HG02759 (cell line): ENCODE results near the gene SCYGR2.

Source experiments
- ATAC-seq: cut with Tn5 transposase; IDR thresholded peaks from one replicate; pipeline ENCODE4 v1.9.1; 2021; ENCODE audit warnings: mild to moderate bottlenecking, moderate library complexity; ENCODE audit not compliant: unreplicated experiment

The SCYGR2 gene

GRCh38 chr2:227612546-227613271 is 14.0 kb downstream of the SCYGR2 start:
- no peak for ATAC-seq

- no peak for ATAC-seq
Observed at GRCh38 chr2:227613272-227613660, 14.6 kb downstream of the SCYGR2 start.

DNA sequence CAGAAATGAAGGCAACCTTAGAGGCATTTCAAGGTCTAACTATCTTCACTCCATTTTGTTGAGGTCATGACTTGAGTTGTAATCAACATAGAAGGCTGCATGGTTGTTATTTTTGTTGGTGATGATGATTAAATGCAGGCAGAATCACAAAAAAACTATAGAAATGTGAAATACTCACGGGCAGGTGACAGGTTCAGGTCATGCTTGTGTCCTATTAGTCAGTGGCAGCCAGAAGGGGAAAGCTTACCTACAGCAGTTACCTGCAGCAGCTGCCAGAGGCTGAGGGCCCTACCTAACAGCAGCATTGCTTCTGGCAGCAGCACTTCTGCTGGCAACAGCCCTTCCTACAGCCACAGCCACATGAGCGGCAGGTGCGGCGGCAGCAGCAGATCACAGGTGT is 15.6 kb downstream of the SCYGR2 start:
- ATAC-seq, result no peak

DNA sequence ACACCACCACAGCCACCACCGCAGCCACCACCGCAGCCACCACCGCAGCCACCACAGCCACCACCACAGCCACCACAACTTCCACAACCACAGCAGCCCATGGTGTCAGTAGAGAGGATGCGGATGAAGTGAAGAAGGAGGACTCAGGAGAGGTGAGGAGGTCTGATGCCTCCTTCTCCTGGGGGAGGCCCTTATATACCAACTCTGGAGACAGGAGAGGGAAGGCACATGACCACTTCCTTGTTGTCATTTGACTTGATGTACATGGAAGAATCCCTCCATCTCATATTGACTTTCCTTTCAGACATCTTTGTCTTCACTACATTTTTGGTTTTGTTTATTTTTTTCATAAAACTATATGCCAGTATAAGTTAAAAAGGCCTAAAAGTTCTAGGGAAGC is 16.0 kb downstream of the SCYGR2 start, which contains the start of gene SCYGR3:
SCYGR3 (minus strand) TSS at position 101 of the 400 bp plus-strand sequence; CDS start at position 101, 0 bp downstream.
- ATAC-seq, result no peak

- no peak for ATAC-seq
Observed at GRCh38 chr2:227615181-227615580, 16.5 kb downstream of the SCYGR2 start.

- ATAC-seq, result no peak
Observed at GRCh38 chr2:227615906-227616305, 17.2 kb downstream of the SCYGR2 start.

DNA sequence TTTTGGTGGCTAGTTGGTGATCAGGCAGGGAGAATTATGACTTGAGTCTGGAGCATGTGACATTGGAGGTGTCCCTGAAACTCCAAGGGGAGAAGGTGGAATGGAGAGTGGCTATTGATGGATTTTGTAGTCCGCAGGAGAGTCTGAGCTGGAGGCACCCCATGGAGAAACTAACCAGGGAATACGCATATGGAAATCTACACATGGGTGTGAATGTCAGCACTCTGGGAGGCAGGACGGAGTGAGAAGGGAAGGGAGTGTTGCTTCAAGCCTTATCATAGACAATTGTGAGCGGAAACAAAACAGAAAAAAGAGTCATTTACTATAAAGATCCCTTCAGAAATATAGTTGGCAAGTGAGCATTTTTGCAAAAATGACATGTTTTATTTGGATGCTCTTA is 17.9 kb downstream of the SCYGR2 start:
- no peak for ATAC-seq

DNA sequence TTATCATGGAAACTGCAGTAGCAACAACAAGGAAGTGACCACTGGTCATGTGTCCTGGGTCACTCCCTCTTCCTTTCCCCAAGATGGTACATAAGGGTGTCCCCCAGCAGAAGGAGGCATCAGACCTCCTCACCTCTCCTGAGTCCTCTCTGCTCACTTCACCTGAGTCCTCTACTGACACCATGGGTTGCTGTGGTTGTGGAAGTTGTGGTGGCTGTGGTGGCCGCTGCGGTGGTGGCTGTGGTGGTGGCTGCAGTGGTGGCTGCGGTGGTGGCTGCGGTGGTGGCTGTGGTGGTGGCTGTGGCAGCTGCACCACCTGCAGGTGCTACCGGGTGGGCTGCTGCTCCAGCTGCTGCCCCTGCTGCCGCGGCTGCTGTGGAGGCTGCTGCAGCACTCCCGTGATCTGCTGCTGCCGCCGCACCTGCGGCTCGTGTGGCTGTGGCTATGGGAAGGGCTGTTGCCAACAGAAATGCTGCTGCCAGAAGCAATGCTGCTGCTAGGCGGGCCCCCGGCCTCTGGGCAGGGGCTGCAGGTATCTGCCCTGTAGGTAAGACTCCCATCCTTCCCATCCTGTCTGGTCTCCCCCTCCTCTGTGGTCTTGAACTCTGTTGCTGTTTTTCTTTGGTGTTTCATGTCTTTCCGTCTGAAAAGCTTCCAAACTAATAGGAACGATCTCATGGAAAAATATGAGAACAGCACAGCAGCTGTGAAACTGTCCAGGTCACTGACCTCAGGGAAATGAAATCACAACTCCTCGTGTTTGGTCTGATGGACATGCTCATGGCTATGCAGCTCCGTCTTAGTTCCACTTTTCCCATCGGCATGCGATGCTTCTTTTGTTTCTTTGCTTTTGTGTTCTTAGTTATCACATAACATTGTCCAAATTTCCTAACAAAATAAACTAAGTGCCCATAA is 18.9 kb downstream of the SCYGR2 start, which contains the start of gene SCYGR4:
SCYGR4 (plus strand) TSS at position 183 of the 915 bp plus-strand sequence; CDS start at position 183, 0 bp downstream.
- no peak for ATAC-seq

DNA sequence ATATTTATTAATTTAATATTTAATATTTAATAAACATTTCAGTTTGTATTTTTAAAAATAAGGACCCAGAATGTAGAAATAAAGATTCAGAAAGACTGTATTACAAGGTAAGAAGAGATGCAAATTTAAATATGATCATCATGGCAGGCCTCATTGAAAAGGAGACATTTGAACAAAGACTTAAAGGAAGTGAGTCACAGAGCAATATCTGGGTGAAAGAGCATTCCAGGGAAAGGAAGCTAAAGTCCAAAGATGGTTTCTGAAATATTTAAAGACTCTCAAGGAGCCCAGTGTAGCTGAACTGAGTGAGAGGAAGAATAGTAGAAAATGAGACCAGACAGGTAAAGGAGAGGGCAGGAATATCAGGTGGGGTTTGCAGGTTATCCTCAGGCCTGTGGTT is 24.5 kb downstream of the SCYGR2 start:
- ATAC-seq, result no peak

DNA sequence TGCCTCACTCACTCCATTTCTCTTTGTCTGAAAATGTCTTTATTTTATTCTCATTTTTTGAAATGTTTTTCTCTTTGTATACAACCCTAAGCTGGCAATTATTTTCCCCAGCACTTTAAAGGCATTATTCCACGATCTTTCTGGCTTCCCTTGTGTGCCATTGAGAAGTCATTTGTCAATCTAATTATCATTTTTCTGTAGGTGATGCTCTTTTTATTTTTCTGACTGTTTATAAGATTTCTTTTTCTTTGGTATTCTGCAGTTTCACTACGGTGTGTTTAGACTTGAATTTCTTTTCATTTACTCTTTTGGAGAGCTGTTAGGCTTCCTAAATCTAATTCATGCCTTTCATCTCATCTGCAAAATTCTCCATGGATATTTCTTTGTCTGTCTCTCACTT is 26.7 kb downstream of the SCYGR2 start:
- no peak for ATAC-seq

GRCh38 chr2:227626580-227627151 is 28.0 kb downstream of the SCYGR2 start:
- no peak for ATAC-seq

DNA sequence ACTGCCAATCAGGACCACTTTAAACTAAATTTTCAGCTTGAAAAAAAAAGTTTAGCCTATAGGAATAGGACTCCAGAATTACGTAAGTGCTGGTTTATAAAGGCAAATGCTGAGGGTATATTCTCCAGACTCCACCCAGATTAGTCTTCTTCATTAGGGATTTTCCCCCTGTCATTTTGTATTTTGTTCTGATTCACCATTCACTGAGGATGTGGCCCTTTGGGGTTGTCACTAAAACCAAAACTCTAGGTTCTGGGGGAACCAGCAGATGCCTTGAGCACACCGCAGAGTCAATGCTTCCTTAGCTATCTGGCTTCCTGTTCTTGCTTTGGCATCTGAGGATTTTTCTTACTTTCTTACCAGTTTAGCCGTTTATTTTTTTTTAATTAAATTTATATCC is 29.1 kb downstream of the SCYGR2 start:
- ATAC-seq, result peak; percentile 90

- no peak for ATAC-seq
Observed at GRCh38 chr2:227629435-227629834, 30.7 kb downstream of the SCYGR2 start.

DNA sequence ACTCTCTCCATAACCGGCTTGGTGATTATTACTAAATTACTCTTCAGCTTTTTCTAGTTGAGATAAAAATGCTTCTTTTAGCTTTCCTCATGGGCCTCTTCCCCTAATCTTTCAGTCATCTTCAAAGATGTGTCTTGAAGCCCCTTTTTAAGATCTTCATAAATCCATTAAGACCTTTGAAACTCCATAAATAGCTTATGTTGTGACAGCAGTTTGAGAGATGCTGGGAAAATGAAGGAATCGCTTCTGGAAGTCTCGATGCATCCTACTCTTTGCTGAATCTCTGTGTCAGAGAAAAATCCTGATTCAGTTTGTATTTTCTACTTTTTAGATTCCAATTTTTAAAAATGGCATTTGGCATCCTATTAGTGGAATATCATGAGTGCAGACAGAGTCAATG is 31.6 kb downstream of the SCYGR2 start:
- no peak for ATAC-seq

DNA sequence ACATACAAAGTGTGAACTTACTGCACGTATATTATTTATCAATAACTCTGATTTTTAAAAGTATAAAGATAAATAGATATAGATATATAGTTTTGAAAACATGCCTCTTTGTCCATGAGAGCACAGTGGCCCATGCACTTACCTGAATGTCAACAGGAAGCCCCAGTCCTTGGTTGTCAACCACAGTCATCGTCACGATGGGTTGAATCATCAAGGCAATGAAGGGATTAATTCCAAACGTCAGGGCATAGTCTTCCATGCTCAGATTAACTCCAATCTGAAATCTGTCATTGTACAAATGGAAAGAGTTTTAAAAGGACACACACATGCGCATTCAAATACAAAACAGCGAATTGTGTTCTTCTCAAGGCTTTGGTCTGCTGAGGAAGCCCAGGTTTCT is 34.1 kb downstream of the SCYGR2 start:
- no peak for ATAC-seq

GRCh38 chr2:227634201-227634600 is 35.5 kb downstream of the SCYGR2 start:
- ATAC-seq, result no peak

DNA sequence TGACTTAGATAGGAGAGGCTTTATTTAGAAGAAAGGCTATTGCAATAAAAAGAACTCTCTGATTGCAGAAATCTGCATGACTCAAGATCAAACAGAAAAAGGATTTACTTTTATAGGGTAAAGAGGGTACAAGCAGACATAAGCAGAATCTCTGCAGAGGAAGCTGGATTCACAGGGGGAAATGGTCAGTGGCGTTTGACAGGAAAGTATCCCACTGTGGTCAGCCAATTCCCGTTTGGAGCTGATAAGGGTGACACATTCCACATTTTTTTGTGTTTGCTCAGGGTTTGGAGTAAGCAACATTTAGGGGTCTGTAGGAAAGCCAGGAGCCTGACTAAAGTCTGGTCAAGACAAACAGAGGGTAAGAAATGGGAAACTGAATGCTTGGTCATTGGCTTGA is 44.0 kb downstream of the SCYGR2 start:
- no peak for ATAC-seq

GRCh38 chr2:227643990-227644551 is 45.4 kb downstream of the SCYGR2 start:
- no peak for ATAC-seq
